Head of caudate nucleus (tissue), 42 donors: ENCODE results near the gene RBBP8.
"Not testable (repeated sequence)": the region's sequence is repeated elsewhere in the genome, so short reads cannot be mapped to it uniquely, and the experiment has no call there.

Experiments
- DNase-seq, 42 donors: peaks; one replicate each; pipeline versions ENCODE4 v3.0.0 to v3.0.0-alpha.2; 2020 to 2021; ENCODE audit warnings: mixed read lengths in 7 of 42
- intact Hi-C: fragments of 100-400 bp; cut with DNase I; formaldehyde crosslinking; loops from one replicate; pipeline ENCODE4 v1.15.0; 2022

Gene RBBP8

DNA sequence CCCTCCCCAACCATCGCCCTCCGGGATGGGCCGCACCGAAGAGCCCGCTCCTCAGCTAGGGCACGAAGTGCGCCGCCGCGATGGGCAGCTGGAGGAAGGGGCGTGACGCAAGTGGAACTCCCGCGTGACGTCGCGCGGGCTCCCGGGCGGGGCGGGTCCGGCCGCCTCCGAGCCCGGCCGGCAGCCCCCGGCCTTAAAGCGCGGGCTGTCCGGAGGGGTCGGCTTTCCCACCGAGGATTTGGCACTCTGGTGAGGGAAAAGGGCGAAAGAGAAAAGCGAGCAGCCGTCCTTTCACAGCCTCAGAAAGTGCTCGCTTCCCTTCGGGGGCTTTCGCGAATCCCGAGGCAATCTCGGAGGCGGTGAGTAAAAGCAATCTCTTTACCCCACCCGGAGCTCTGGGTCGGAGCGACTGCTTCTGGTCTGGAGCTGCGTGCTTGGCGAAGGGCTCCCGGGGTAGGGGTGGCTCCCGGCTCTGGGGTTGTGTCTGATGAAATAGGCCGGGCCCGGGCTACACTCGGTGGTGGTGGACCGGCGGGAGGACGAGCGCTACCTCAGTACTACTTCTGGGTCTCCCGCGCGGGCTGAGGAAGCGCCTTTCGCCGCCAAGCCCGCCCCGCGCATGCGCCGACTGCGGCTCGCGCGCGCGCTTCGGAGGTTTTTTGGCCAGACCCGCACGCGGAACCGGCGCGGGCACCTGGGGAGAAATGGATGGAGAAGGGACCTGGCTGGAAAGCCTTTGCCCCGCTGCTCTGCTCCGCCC lies at the start of gene RBBP8:
Gene RBBP8, plus strand, starts transcription at position 123 of the 760 bp plus-strand sequence. CDS start 3,524 bp downstream, outside the sequence.
- intact Hi-C loops, result no loop called here
- DNase-seq, result peak; percentile 36 to 92 (median 84)

DNA sequence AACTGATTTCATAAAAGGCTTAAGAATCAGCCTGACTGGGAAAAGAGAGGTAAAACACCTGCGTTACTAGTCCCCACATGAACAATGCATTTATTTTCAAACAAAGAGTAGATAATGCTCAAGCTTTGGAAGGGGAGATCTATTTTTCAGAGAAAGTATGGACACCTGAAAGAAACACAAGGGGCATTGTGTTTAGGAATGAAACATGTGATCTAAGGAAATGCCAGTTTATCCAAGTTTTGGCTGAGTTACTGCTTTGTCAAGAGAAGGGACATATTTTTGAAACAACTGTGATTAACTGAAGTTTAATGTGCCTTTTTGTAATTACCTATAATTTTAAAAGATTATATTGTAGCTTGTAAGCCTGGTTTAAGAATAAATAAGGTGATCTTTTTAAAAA lies 49.3 kb upstream of the RBBP8 start:
- DNase-seq, result no peak
- intact Hi-C loops, result no loop called here

DNA sequence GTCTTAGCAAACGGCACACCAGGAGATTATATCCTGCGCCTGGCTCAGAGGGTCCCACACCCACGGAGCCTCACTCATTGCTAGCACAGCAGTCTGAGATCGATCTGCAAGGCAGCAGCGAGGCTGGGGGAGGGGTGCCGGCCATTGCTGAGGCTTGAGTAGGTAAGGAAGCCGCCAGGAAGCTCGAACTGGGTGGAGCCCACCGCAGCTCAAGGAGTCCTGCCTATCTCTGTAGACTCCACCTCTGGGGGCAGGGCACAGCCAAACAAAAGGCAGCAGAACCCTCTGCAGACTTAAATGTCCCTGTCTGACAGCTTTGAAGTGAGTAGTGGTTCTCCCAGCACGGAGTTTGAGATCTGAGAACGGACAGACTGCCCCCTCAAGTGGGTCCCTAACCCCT lies 47.4 kb upstream of the RBBP8 start:
- DNase-seq, intact Hi-C loops: not testable (repeated sequence)

DNA sequence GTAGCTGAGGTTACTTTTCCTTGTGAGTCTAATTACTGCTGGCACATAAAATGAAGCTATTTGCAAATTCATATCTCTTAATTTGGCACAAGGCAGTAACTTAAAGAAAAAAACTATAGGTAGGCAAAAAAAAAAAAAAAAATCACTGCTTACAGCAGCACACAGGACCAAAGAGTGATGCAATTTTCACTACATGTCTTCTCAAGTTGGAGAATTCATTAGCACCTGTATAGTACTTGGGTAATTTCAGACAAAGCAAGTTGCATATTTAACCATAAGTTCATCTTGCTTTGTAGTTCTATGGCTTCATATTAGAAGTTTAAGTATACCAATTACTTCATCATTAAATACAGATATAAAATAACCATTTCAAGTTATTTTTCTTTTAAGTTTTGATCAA lies 33.7 kb upstream of the RBBP8 start:
- intact Hi-C loops, result no loop called here

DNA sequence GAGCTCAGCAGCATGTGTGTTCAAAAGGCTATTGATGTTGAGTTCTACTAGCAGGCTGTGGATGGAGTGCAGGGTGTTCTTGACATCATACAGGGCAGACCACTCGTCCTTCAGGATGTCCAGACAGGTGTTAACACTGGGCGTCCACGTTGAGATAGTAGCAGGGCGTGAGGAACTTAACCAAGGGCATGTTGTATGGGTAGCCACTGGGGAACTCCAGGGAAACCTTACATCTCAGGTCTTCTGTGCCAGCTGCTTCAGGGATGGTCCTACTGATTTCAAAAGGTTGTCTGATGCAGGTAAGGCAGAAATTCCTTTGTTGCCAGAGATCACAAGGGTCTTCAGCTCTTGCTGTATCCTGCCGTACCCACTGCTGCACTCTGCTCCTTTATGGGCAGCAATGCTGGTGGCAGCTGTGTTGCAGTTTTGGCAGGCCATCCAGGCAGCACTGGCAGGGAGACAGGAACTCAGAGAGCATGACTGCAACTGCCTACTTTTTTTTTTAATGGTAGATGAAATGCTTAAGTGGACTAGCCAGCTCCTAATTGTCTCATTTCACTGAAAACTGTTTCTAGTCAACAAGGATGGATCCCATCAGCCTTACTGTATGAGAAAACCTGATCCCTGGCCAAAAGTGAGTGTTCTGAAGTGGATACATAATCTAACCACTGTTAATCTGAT lies 32.4 kb upstream of the RBBP8 start:
- peak in 25 of 42 donors; percentile 2 to 44 (median 17) for DNase-seq
- intact Hi-C loops, result no loop called here

More for the DNA sequence above, 33.7 kb upstream of the RBBP8 start:
- no peak for DNase-seq

DNA sequence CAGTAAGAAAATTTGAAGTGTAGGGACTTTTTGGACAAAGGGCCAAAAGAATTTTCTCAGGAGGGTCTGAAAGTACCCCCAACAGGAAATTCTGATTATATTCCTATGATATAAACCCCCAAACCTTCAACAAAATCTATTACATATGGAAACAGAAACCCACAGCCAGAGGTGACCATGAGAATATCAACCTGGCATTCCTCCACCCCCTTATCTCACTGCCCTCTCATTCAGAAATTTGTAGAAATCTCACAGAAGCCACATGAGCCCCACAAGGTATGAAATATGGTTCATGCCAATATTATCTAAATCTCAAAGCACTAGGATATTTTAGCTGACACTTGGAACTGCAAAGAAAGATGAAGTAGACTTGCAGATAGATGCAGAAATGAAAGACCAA lies 31.0 kb upstream of the RBBP8 start:
- intact Hi-C loops, result no loop called here

DNA sequence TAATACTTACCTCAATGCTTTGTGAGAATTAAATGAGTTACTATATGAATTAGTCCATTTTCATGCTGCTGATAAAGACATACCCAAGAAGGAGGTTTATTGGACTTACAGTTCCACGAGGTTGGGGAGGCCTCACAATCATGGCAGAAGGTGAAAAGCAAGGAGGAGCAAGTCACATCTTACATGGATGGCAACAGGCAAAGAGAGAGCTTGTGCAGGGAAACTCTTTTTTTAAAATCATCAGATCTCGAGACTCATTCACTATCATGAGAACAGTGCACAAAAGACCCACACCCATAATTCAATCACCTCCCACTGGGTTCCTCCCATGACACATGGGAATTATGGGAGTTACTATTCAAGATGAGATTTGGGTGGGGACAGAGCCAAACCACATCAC lies 29.9 kb upstream of the RBBP8 start:
- intact Hi-C loops, DNase-seq: not testable (repeated sequence)

More for the DNA sequence above, 31.0 kb upstream of the RBBP8 start:
- no peak for DNase-seq

DNA sequence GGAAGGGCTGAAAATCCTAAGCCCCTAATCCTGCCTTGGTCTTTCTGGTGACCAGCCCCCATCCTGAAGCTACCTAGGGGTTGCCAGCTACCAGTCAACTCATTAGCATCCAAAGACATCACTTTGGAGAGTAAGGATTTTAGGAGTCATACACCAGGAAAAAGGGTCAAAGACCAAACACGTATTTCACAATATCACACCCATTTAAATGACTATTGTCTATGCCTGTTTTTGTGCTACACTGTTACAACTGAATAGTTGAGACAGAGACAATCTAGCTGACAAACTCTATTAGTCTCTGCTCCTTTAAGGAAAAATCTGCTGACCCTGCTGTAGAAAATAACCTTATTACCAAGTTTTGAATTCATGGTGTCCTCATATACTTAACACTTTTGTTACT lies 21.0 kb upstream of the RBBP8 start:
- intact Hi-C loops, result no loop called here
- DNase-seq, result no peak

DNA sequence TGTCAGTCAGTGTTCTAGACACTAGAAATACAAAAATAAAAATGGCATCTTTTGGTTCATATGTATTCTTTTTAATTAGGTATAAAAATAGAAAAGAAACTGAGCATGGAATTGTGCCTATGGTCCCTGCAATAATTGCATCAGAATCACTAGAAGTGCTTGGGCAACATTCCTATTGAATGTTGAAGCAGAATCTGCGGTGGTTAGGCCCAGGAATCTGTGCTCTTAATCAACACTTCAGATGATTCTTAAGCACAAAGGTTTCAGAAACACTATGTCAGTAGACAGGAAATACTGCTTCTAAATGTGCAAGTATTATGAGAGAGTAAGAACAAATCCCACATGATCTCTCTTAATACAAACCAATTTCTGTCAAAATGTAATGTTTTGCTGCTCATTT lies 20.3 kb upstream of the RBBP8 start:
- no peak for DNase-seq
- intact Hi-C loops, result no loop called here

DNA sequence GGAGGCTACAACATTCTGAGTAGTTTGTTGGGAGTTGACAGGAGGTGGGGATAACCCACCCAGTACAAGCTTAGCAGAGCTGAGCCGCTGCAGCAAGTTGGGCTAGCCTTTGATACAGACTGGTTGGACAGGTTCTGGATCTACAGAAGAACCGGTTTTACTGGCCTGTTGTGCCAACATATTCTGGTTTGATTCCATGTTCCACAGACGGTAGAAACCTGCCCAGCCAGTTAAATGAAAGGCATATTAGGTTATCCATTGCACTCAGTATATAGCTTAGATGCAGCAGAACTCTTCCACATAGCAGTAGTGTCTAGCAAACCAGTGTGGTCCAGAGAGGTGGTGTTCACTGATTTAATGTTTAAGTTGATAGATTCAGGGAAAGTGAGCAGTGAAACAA lies 19.3 kb upstream of the RBBP8 start:
- intact Hi-C loops, result no loop called here
- no peak for DNase-seq

DNA sequence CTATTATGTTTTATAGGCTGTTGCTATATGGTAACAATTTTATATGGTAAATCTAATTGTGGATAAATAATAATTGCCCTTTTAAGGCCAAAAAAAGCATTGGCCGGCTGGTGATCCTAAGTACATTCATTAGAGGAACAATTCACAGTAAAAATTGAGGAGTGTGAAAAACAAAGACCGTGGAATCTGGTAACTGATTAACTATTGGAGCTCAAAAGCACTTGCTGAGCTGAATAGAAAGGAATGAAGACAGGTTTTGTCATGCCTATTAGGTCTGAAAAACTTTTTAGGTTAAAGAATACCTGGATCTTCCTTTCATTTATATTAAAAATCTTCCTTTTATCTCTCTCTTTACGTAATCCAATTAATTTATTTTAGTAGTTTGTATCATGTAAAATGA lies 18.5 kb upstream of the RBBP8 start:
- intact Hi-C loops, result no loop called here
- no peak for DNase-seq

DNA sequence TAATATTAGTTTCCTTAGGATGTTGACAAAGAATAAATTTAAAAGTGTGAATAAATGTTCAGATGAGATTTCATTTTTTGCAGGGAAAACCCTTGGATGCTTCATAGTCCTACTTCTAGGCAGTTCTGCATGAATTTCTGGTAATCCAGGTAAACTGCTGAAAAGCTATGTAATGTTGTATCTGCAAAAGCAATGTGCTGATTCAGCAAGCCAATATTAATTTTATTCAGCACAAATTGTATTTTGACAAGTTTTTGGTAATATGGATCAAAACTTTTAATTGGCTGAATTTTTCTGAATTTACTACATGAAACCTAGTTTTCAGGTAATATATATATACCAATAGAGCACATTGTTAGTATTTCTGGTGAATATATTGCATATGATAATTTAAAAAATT lies 17.8 kb upstream of the RBBP8 start:
- intact Hi-C loops, result no loop called here
- no peak for DNase-seq

DNA sequence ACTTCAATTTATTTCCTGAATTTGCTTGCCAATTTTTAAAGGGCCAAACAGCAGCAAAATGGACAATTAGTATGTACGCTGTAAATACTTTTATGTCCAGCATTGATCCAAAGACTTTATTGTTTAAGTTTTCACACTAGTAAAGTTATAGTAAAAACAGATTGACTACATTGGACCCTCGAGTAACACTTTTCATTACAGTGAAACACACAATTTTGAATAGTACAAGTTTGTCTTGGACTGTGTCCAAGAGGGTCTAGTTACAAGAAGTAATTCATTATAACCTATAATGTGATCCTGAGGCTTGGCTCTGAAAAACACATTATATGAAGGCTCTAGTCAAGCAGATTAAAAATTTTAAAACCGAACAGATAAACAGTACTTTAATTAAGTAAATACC lies 11.4 kb upstream of the RBBP8 start:
- intact Hi-C loops, result no loop called here
- DNase-seq, result no peak

DNA sequence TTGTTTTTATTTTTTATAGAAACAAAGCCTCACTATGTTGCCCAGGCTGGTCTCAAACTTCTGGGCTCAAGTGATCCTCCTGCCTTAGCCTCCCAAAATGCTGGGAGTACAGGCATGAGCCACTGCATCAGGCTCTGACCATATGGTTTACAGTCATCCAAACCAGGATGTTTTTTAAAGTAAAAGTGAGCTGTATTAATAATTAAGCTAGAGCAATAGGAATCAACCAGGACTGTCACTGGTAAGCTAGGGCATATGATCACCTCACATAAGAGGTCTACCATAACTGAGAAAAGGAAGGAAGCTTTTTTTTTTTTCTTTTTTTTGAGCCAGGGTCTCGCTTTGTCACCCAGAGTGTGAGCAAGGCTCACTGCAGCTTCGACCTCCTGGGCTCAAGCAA lies 8.5 kb upstream of the RBBP8 start:
- intact Hi-C loops, result no loop called here
- DNase-seq, result no peak

DNA sequence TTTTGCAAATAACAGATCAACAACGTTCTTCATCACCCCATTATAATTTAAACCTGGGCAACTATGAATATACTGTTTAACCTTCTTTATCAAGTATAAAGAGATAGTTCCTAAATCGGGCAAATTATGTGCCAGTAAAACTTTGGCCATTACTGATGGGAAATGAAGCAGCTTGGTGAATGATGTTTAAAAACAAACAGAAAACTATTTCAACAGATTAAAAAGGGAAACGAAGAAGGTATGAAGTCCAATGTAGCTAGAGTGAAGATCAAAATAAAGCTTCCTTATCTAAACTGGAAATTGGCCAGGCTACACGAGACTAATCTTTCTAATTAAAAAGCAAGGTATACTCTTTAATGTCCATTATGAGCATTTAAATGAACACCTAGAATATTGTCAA lies 6.7 kb upstream of the RBBP8 start:
- no peak for DNase-seq
- intact Hi-C loops, result no loop called here

DNA sequence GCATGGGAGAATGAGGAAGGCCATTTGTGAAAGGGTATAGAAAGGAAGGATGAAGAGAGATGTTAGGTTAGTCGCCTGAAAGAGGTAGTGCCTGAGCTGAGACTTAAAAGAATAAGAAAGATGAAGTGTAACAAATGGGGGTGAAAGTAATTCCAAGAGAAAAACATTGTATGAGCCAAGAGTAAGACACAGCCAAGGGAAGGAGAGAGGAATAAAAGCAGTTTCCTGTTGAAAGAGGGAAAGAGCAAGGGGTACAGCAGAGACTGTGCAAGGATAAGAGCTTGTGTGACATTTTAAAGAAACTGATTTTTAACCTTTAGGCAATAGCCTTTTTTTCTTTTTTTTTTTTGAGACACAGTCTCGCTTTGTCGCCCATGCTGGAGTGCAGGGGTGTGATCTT lies 4.8 kb upstream of the RBBP8 start:
- no peak for DNase-seq
- intact Hi-C loops, result no loop called here

DNA sequence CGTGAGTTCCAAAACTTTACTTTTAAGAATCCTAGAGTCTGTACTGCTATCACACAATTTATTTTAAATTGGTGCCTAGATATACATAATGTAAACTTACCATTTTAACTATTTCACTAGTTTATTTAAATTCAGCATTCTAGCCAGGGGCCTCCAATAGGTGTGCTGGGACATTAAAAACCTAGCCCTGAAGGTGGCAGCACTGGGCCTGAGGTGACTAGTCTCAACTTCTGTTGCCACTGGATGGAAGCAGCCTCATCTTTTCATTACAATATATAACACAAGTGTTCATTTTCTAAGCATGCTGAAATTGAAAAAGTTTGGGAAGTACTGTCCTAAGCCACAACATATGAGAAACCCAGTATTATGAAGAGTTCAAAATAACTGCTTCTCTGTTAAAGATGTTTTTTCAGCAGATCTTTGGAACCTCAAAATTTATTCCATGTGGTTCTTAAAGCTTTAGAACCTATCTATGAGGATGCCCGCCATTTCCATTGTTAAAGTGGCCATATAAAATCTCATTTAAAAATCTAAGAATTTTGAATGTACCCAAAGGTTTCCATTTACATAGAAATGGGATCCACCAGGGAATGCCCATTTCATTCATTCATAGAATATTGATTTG lies 2.9 kb upstream of the RBBP8 start:
- peak; percentile 50 to 92 (median 78) for DNase-seq
- intact Hi-C loops, result no loop called here

DNA sequence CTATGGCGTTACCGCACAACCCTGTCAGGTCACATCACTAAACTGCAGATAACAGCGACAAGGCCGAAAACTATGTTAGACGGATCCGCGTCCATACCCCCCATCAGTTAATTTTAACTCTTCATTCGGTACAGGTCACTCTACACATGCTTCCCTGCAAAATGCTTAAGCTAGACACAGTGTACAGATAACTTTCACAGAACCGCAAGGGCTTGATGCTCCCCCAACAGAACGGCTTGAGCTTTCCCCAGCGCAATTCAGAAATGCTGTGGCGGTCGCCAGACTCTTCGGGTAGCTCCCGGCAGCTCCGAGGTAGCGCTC lies 283 bp upstream of the RBBP8 start:
- DNase-seq, result no peak
- intact Hi-C loops, result no loop called here

DNA sequence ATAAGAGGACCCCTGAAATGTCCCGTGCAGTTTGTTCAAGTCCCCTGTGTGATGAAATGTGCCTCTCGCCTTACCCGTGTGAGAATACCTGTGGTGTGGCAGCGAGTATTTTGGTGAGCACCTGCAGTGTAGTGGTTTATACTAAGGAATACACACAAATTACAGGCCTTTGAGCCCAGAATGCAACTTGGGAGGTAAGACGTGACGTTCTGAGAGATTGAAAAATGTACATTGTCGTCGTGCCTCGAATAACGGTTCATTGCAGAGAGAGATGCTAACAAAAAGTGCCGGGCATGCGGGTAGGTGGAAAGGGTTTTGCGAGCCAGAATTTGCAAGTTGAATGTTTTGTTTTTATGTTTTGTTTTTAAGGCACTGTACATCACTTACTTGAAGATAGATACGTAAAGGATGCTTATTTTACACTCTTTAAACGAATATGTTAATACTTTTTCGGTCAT lies 867 bp downstream of the RBBP8 start:
- intact Hi-C loops, result no loop called here
- no peak for DNase-seq

DNA sequence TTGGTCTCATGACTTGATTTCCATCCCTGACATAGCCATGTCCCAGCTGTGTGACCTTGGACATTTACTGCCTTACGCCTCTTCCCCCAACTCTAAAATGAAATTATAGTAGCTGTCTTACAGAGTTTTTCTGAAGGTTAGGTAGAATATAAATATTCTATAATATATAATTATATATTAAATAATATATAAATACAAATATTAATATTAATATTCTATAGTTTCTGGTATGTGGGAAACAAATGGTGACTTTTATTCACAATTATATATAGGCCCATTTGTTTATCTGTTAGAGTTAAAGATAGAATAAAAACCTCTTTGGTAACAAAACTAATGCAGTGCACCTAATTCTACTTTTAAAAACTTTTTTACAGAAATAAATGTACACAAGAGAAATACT lies 1.7 kb downstream of the RBBP8 start:
- DNase-seq, result no peak
- intact Hi-C loops, result no loop called here

DNA sequence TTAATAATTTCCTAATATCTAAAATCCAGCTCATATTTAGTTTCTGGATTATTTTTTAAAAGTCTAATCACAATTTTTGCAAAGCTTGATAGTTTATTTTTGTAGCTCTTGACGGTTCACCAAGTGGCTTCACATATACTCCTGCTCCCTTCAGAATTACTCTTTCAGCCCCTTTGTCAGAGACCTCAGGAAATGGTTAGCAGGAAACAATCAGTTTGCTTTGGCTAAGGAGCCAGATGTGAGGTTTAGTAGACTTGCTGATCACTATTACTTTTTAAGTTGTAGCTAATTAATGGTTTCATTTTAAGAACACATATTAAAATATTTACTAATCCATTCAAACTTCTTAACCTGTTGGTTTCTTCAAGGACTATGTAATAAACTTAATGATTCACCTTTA lies 2.3 kb downstream of the RBBP8 start:
- DNase-seq, result no peak
- intact Hi-C loops, result no loop called here
